ENCODE results near the gene PLPP3.

The PLPP3 gene

GRCh38 chr1:56469640-56470371, 109.6 kb downstream of the PLPP3 start:
- no peak for TF ChIP-seq ZFX (IDR thresholded peaks at IDR 0.05; ENCODE audit: borderline replicate concordance)
- TF ChIP-seq CTCF (IDR thresholded peaks at IDR 0.05), result no peak
- no peak overlapping the region for H3K27ac ChIP-seq

GRCh38 chr1:56468518-56468917, 110.8 kb downstream of the PLPP3 start:
- no peak overlapping the region for H3K27ac ChIP-seq
- TF ChIP-seq CTCF (IDR thresholded peaks at IDR 0.05), result no peak
- no peak for TF ChIP-seq ZFX (IDR thresholded peaks at IDR 0.05; ENCODE audit: borderline replicate concordance)

- TF ChIP-seq ZFX (IDR thresholded peaks at IDR 0.05; ENCODE audit: borderline replicate concordance), result no peak
- no peak for TF ChIP-seq CTCF (IDR thresholded peaks at IDR 0.05)
- H3K27ac ChIP-seq, result no peak overlapping the region
These were observed 112.8 kb downstream of the PLPP3 start for GRCh38 chr1:56466538-56466937.

- TF ChIP-seq CTCF (IDR thresholded peaks at IDR 0.05) (no peak), ZFX (IDR thresholded peaks at IDR 0.05; ENCODE audit: borderline replicate concordance) (no peak)
- H3K27ac ChIP-seq, result no peak overlapping the region
These were observed 115.1 kb downstream of the PLPP3 start for GRCh38 chr1:56464294-56464693.

GRCh38 chr1:56463376-56463775, 116.0 kb downstream of the PLPP3 start:
- no peak overlapping the region for H3K27ac ChIP-seq
- TF ChIP-seq ZFX (IDR thresholded peaks at IDR 0.05; ENCODE audit: borderline replicate concordance) (no peak), CTCF (IDR thresholded peaks at IDR 0.05) (no peak)

- H3K27ac ChIP-seq, result no peak overlapping the region
- TF ChIP-seq ZFX (IDR thresholded peaks at IDR 0.05; ENCODE audit: borderline replicate concordance), result no peak
- TF ChIP-seq CTCF (IDR thresholded peaks at IDR 0.05), result no peak
These were observed 117.2 kb downstream of the PLPP3 start for GRCh38 chr1:56462209-56462608.

All from 22Rv1 (cell line).